HEK293 (cell line): ENCODE data around the gene NR2F1-AS1.

Experiments
- EGR2 ChIP-seq: fragments of 450-650 bp; formaldehyde crosslinking; IDR thresholded peaks from 2 replicates; pipeline ENCODE4 v1.5.1; 2016; ENCODE audit warnings: low read depth, missing biosample characterization, missing genetic modification characterization
- GLIS2 ChIP-seq: fragments of 450-650 bp; formaldehyde crosslinking; IDR thresholded peaks from 2 replicates; pipeline ENCODE4 v1.5.1; 2016; ENCODE audit warnings: missing biosample characterization, missing genetic modification characterization
- HOXA7 ChIP-seq: sonication (generic); formaldehyde crosslinking; IDR thresholded peaks from 2 replicates; pipeline ENCODE4 v1.8.1; 2022; ENCODE audit warnings: missing genetic modification reagents, borderline replicate concordance
- HOXC10 ChIP-seq: sonication (generic); formaldehyde crosslinking; IDR thresholded peaks from 2 replicates; pipeline ENCODE4 v1.8.1; 2023; ENCODE audit warnings: mild to moderate bottlenecking, missing genetic modification reagents
- MEIS1 ChIP-seq: sonication (generic); formaldehyde crosslinking; IDR thresholded peaks from 2 replicates; pipeline ENCODE4 v1.8.1; 2022; ENCODE audit warnings: missing genetic modification reagents, mild to moderate bottlenecking, borderline replicate concordance
- SCRT1 ChIP-seq: fragments of 450-650 bp; formaldehyde crosslinking; IDR thresholded peaks from 2 replicates; pipeline ENCODE4 v1.5.1; 2016; ENCODE audit warnings: missing biosample characterization, missing genetic modification characterization, borderline replicate concordance
- TSHZ1 ChIP-seq: fragments of 450-650 bp; formaldehyde crosslinking; IDR thresholded peaks from 2 replicates; pipeline ENCODE4 v1.5.1; 2016; ENCODE audit warnings: missing biosample characterization, missing genetic modification characterization, borderline replicate concordance
- ZBTB8A ChIP-seq: fragments of 450-650 bp; formaldehyde crosslinking; IDR thresholded peaks from 2 replicates; pipeline ENCODE4 v1.5.1; 2016; ENCODE audit warnings: missing biosample characterization, missing genetic modification characterization
- ZFHX2 ChIP-seq: fragments of 450-650 bp; formaldehyde crosslinking; conservative IDR thresholded peaks from 2 replicates; pipeline ENCODE4 v1.5.1; 2016; ENCODE audit warnings: missing biosample characterization, missing genetic modification characterization
- ZFP41 ChIP-seq: fragments of 450-650 bp; formaldehyde crosslinking; IDR thresholded peaks from 2 replicates; pipeline ENCODE4 v1.5.1; 2016; ENCODE audit warnings: missing biosample characterization, missing genetic modification characterization, borderline replicate concordance
- ZNF114 ChIP-seq: fragments of 450-650 bp; formaldehyde crosslinking; IDR thresholded peaks from 2 replicates; pipeline ENCODE4 v1.5.0; 2017; ENCODE audit warnings: missing biosample characterization, missing genetic modification characterization
- ZNF140 ChIP-seq: fragments of 450-650 bp; formaldehyde crosslinking; IDR thresholded peaks from 2 replicates; pipeline ENCODE4 v1.5.1; 2016; ENCODE audit warnings: missing biosample characterization, missing genetic modification characterization
- ZNF174 ChIP-seq: fragments of 450-650 bp; formaldehyde crosslinking; IDR thresholded peaks from 2 replicates; pipeline ENCODE4 v1.5.0; 2017; ENCODE audit warnings: missing biosample characterization, mild to moderate bottlenecking, missing genetic modification characterization
- ZNF2 ChIP-seq: fragments of 450-650 bp; formaldehyde crosslinking; IDR thresholded peaks from 2 replicates; pipeline ENCODE4 v1.5.1; 2016; ENCODE audit warnings: missing biosample characterization, missing genetic modification characterization
- ZNF24 ChIP-seq: fragments of 450-650 bp; formaldehyde crosslinking; IDR thresholded peaks from 2 replicates; pipeline ENCODE4 v1.5.1; 2016; ENCODE audit warnings: missing biosample characterization, missing genetic modification characterization
- ZNF366 ChIP-seq: fragments of 450-650 bp; formaldehyde crosslinking; conservative IDR thresholded peaks from 2 replicates; pipeline ENCODE4 v1.5.1; 2016; ENCODE audit warnings: missing biosample characterization, missing genetic modification characterization
- ZNF37A ChIP-seq: fragments of 450-650 bp; IDR thresholded peaks from 2 replicates; pipeline ENCODE4 v1.5.1; 2018; ENCODE audit warnings: missing biosample characterization, missing genetic modification characterization
- ZNF394 ChIP-seq: fragments of 450-650 bp; formaldehyde crosslinking; IDR thresholded peaks from 2 replicates; pipeline ENCODE4 v1.5.1; 2016; ENCODE audit warnings: missing biosample characterization, missing genetic modification characterization, mild to moderate bottlenecking, moderate library complexity, borderline replicate concordance
- ZNF404 ChIP-seq: fragments of 450-650 bp; formaldehyde crosslinking; IDR thresholded peaks from 2 replicates; pipeline ENCODE4 v1.5.1; 2017; ENCODE audit warnings: missing biosample characterization, missing genetic modification characterization
- ZNF449 ChIP-seq: fragments of 450-650 bp; formaldehyde crosslinking; IDR thresholded peaks from 2 replicates; pipeline ENCODE4 v1.5.1; 2017; ENCODE audit warnings: missing biosample characterization, mild to moderate bottlenecking, missing genetic modification characterization, moderate library complexity
- ZNF548 ChIP-seq: fragments of 450-650 bp; formaldehyde crosslinking; IDR thresholded peaks from 2 replicates; pipeline ENCODE4 v1.5.1; 2016; ENCODE audit warnings: missing biosample characterization, missing genetic modification characterization
- ZNF549 ChIP-seq: fragments of 450-650 bp; IDR thresholded peaks from 2 replicates; pipeline ENCODE4 v1.5.1; 2018; ENCODE audit warnings: missing biosample characterization, missing genetic modification characterization, mild to moderate bottlenecking, inconsistent platforms, moderate library complexity
- ZNF701 ChIP-seq: fragments of 450-650 bp; formaldehyde crosslinking; IDR thresholded peaks from 2 replicates; pipeline ENCODE4 v1.5.1; 2016; ENCODE audit warnings: missing biosample characterization, missing genetic modification characterization
- ZNF791 ChIP-seq: fragments of 450-650 bp; formaldehyde crosslinking; IDR thresholded peaks from 2 replicates; pipeline ENCODE4 v1.5.1; 2016; ENCODE audit warnings: missing biosample characterization, missing genetic modification characterization
- ZNF792 ChIP-seq: fragments of 450-650 bp; formaldehyde crosslinking; IDR thresholded peaks from 2 replicates; pipeline ENCODE4 v1.5.1; 2016; ENCODE audit warnings: missing biosample characterization, missing genetic modification characterization
- TF ChIP-seq, protein P1 (sequence below): fragments of 450-650 bp; formaldehyde crosslinking; IDR thresholded peaks from 2 replicates; pipeline ENCODE4 v1.5.1; 2016; ENCODE audit warnings: missing biosample characterization, missing genetic modification characterization
- TF ChIP-seq, protein P2 (sequence below): fragments of 450-650 bp; formaldehyde crosslinking; IDR thresholded peaks from 2 replicates; pipeline ENCODE4 v1.5.1; 2016; ENCODE audit warnings: missing biosample characterization, missing genetic modification characterization
- TF ChIP-seq, protein P3 (sequence below): fragments of 450-650 bp; formaldehyde crosslinking; IDR thresholded peaks from 2 replicates; pipeline ENCODE4 v1.5.1; 2016; ENCODE audit warnings: missing biosample characterization, missing genetic modification characterization

The NR2F1-AS1 gene

DNA sequence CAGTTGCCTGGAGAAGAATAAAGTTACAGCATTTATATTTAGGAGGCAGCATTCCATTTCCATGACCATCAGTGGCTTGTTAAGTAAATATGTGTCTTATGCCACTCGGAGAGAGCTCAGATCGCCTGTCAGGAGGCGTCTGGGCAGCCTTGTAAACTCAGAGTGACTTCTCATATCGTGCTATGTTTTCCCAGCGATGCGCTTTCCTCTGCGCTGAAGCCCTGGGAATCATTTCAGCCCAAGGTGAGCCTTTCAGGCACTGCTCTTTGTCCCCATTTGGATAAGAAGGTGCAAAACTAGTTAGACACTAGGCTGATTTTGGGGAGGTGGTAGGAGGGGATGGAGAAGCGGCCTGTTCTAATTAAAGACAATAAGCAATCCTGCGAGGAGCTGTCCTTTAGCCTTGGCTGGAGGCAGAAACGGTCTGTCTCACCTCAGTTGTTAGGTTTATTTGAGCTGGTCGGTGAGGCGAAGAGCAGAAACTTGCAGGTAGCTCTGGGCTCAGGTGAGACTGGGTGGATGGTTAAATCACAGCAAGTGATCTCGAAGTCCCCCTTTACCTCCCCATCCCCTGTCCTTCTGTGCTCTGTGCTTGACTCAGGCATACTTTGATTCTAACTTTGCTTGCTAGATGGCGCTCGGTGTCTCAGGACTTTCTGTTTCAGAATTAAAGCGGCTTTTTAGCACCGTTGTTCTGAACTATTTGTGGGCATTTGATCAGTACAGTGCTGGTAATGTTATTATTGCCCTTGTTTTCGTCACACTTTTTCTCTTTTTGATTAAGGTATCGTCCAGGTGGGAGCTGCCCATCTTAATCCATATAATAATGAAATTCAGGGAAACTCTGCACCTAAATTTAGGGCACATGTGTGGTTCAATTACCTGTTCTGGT is 26.6 kb upstream of the NR2F1-AS1 start (continued):
- no peak; the same call in 1 of the 2 replicates for TF ChIP-seq ZNF449
- peak; percentile 56 for TF ChIP-seq ZBTB8A (tag by site-specific recombination)
- no peak for TF ChIP-seq HOXA7 (CRISPR knock-in tag)
- no peak for TF ChIP-seq TSHZ1 (tag by site-specific recombination)
- no peak for TF ChIP-seq SCRT1 (tag by site-specific recombination)
- peak; percentile 58; the same call in 1 of the 2 replicates for TF ChIP-seq ZNF2 (tag by site-specific recombination)
- TF ChIP-seq ZNF404, result no peak
- no peak for TF ChIP-seq ZNF791 (tag by site-specific recombination)
- TF ChIP-seq, protein P1, sequence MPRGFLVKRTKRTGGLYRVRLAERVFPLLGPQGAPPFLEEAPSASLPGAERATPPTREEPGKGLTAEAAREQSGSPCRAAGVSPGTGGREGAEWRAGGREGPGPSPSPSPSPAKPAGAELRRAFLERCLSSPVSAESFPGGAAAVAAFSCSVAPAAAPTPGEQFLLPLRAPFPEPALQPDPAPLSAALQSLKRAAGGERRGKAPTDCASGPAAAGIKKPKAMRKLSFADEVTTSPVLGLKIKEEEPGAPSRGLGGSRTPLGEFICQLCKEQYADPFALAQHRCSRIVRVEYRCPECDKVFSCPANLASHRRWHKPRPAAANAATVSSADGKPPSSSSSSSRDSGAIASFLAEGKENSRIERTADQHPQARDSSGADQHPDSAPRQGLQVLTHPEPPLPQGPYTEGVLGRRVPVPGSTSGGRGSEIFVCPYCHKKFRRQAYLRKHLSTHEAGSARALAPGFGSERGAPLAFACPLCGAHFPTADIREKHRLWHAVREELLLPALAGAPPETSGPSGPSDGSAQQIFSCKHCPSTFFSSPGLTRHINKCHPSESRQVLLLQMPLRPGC (tag by site-specific recombination), result no peak
- no peak for TF ChIP-seq ZNF549 (tag by site-specific recombination)
- peak; percentile 33 for TF ChIP-seq ZNF366 (tag by site-specific recombination)
- TF ChIP-seq ZNF174 (tag by site-specific recombination), result no peak
- TF ChIP-seq ZNF140, result no peak
- TF ChIP-seq ZNF114 (tag by site-specific recombination), result no peak
- TF ChIP-seq ZFHX2 (tag by site-specific recombination), result no peak
- no peak for TF ChIP-seq ZFP41 (tag by site-specific recombination)
- TF ChIP-seq HOXC10, result no peak
- no peak for TF ChIP-seq GLIS2 (tag by site-specific recombination)
- no peak for TF ChIP-seq ZNF701
- no peak for TF ChIP-seq ZNF548 (tag by site-specific recombination)
- TF ChIP-seq, protein P2, sequence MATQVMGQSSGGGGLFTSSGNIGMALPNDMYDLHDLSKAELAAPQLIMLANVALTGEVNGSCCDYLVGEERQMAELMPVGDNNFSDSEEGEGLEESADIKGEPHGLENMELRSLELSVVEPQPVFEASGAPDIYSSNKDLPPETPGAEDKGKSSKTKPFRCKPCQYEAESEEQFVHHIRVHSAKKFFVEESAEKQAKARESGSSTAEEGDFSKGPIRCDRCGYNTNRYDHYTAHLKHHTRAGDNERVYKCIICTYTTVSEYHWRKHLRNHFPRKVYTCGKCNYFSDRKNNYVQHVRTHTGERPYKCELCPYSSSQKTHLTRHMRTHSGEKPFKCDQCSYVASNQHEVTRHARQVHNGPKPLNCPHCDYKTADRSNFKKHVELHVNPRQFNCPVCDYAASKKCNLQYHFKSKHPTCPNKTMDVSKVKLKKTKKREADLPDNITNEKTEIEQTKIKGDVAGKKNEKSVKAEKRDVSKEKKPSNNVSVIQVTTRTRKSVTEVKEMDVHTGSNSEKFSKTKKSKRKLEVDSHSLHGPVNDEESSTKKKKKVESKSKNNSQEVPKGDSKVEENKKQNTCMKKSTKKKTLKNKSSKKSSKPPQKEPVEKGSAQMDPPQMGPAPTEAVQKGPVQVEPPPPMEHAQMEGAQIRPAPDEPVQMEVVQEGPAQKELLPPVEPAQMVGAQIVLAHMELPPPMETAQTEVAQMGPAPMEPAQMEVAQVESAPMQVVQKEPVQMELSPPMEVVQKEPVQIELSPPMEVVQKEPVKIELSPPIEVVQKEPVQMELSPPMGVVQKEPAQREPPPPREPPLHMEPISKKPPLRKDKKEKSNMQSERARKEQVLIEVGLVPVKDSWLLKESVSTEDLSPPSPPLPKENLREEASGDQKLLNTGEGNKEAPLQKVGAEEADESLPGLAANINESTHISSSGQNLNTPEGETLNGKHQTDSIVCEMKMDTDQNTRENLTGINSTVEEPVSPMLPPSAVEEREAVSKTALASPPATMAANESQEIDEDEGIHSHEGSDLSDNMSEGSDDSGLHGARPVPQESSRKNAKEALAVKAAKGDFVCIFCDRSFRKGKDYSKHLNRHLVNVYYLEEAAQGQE (tag by site-specific recombination), result peak; percentile 86
- TF ChIP-seq ZNF394 (tag by site-specific recombination), result no peak; the same call in 1 of the 2 replicates
- TF ChIP-seq ZNF24 (tag by site-specific recombination), result no peak
- TF ChIP-seq MEIS1 (CRISPR knock-in tag), result no peak
- TF ChIP-seq, protein P3, sequence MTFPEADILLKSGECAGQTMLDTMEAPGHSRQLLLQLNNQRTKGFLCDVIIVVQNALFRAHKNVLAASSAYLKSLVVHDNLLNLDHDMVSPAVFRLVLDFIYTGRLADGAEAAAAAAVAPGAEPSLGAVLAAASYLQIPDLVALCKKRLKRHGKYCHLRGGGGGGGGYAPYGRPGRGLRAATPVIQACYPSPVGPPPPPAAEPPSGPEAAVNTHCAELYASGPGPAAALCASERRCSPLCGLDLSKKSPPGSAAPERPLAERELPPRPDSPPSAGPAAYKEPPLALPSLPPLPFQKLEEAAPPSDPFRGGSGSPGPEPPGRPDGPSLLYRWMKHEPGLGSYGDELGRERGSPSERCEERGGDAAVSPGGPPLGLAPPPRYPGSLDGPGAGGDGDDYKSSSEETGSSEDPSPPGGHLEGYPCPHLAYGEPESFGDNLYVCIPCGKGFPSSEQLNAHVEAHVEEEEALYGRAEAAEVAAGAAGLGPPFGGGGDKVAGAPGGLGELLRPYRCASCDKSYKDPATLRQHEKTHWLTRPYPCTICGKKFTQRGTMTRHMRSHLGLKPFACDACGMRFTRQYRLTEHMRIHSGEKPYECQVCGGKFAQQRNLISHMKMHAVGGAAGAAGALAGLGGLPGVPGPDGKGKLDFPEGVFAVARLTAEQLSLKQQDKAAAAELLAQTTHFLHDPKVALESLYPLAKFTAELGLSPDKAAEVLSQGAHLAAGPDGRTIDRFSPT (tag by site-specific recombination), result no peak
- no peak for TF ChIP-seq EGR2 (tag by site-specific recombination)
- TF ChIP-seq ZNF792, result no peak
- no peak for TF ChIP-seq ZNF37A (tag by site-specific recombination)
